Stomach smooth muscle (tissue), 2 donors: Measurements from ENCODE around the gene SPG21.

Experiments used
- H3K27ac ChIP-seq: one replicate; pipeline ENCODE4 v1.7.0; 2013; ENCODE audit warnings: mild to moderate bottlenecking, low read length, inconsistent platforms
- H3K27me3 ChIP-seq, 2 donors: one replicate each; pipeline ENCODE4 v1.7.0; 2013; ENCODE audit warnings: low read length in 2 of 2; ENCODE audit not compliant: insufficient read depth in 2 of 2, control insufficient read depth in 1 of 2
- H3K36me3 ChIP-seq, 2 donors: one replicate each; pipeline ENCODE4 v1.7.0; 2013; ENCODE audit warnings: low read length in 2 of 2; ENCODE audit not compliant: control insufficient read depth in 2 of 2, insufficient read depth in 2 of 2
- H3K4me1 ChIP-seq: one replicate; pipeline ENCODE4 v1.7.0; 2013; ENCODE audit warnings: low read length; ENCODE audit not compliant: control insufficient read depth, insufficient read depth
- H3K4me3 ChIP-seq, 2 donors: one replicate each; pipeline ENCODE4 v1.7.0; 2013; ENCODE audit warnings: low read length in 2 of 2
- H3K9ac ChIP-seq, 2 donors: one replicate each; pipeline ENCODE4 v1.7.0; 2013; ENCODE audit warnings: low read length in 2 of 2, mild to moderate bottlenecking in 1 of 2
- H3K9me3 ChIP-seq, 2 donors: one replicate each; pipeline ENCODE4 v1.7.0; 2013; ENCODE audit warnings: low read length in 2 of 2; ENCODE audit not compliant: control insufficient read depth in 2 of 2
- donor health status: healthy.
- donor health status: Pancreatic carcinoma.

The SPG21 gene

GRCh38 chr15:64921711-64922110, 68.0 kb downstream of the SPG21 start:
- Histone ChIP-seq H3K9ac (no peak overlapping the region), H3K9me3 (no peaks in the 10 kb centered on the region), H3K27ac (no peak overlapping the region), H3K27me3 (no peaks in the 10 kb centered on the region), H3K4me1 (no peaks in the 10 kb centered on the region), H3K4me3 (no peak overlapping the region), H3K36me3 (peaks cover 0 to 2% of the 10 kb centered on the region in 2 donors)

GRCh38 chr15:64919721-64920120, 70.0 kb downstream of the SPG21 start:
- Histone ChIP-seq H3K27me3 (no peaks in the 10 kb centered on the region), H3K9ac (no peak overlapping the region), H3K4me3 (no peak overlapping the region), H3K36me3 (no peaks in the 10 kb centered on the region), H3K4me1 (no peaks in the 10 kb centered on the region), H3K27ac (no peak overlapping the region), H3K9me3 (no peaks in the 10 kb centered on the region)

- H3K27me3 ChIP-seq: no peaks in the 10 kb centered on the region
- no peak overlapping the region for H3K4me3 ChIP-seq
- no peak overlapping the region for H3K27ac ChIP-seq
- H3K9ac ChIP-seq: no peak overlapping the region
- H3K9me3 ChIP-seq: no peaks in the 10 kb centered on the region
- H3K36me3 ChIP-seq: no peaks in the 10 kb centered on the region
- peaks cover 3% of the 10 kb centered on the region for H3K4me1 ChIP-seq
Measured at GRCh38 chr15:64917211-64917610, 72.5 kb downstream of the SPG21 start.

- no peaks in the 10 kb centered on the region for H3K27me3 ChIP-seq
- peaks cover 9% of the 10 kb centered on the region for H3K4me1 ChIP-seq
- no peak overlapping the region for H3K9ac ChIP-seq
- no peaks in the 10 kb centered on the region for H3K36me3 ChIP-seq
- H3K4me3 ChIP-seq: no peak overlapping the region
- no peaks in the 10 kb centered on the region for H3K9me3 ChIP-seq
- H3K27ac ChIP-seq: no peak overlapping the region
Measured at GRCh38 chr15:64916365-64916764, 73.3 kb downstream of the SPG21 start.

GRCh38 chr15:64915518-64916227, 74.0 kb downstream of the SPG21 start:
- no peaks in the 10 kb centered on the region for H3K36me3 ChIP-seq
- no peaks in the 10 kb centered on the region for H3K27me3 ChIP-seq
- H3K27ac ChIP-seq: no peak overlapping the region
- no peak overlapping the region for H3K4me3 ChIP-seq
- H3K9me3 ChIP-seq: no peaks in the 10 kb centered on the region
- no peak overlapping the region for H3K9ac ChIP-seq
- peaks cover 11% of the 10 kb centered on the region for H3K4me1 ChIP-seq
